GM18502 (cell line): ENCODE data around the gene ZFAND3.
"Not testable (repeated sequence)": the region's sequence is repeated elsewhere in the genome, so short reads cannot be mapped to it uniquely, and the experiment has no call there.

ENCODE experiments used
- ATAC-seq: cut with Tn5 transposase; IDR thresholded peaks from one replicate; pipeline ENCODE4 v1.9.1; 2021; ENCODE audit warnings: mild to moderate bottlenecking; ENCODE audit not compliant: unreplicated experiment, poor library complexity

Gene ZFAND3

GRCh38 chr6:38032797-38033196 is 213.3 kb downstream of the ZFAND3 start:
- no peak for ATAC-seq

- no peak for ATAC-seq
Observed at GRCh38 chr6:38033442-38033982, 214.0 kb downstream of the ZFAND3 start.

- ATAC-seq: no peak
Observed at GRCh38 chr6:38034274-38034914, 214.9 kb downstream of the ZFAND3 start.

GRCh38 chr6:38035478-38035877 is 216.0 kb downstream of the ZFAND3 start:
- ATAC-seq: no peak

- no peak for ATAC-seq
Observed at GRCh38 chr6:38039502-38039901, 220.0 kb downstream of the ZFAND3 start.

- no peak for ATAC-seq
Observed at GRCh38 chr6:38040254-38040653, 220.7 kb downstream of the ZFAND3 start.

GRCh38 chr6:38043259-38043753 is 223.8 kb downstream of the ZFAND3 start:
- no peak for ATAC-seq

GRCh38 chr6:38045701-38046305 is 226.3 kb downstream of the ZFAND3 start:
- ATAC-seq: no peak

GRCh38 chr6:38047562-38047961 is 228.0 kb downstream of the ZFAND3 start:
- ATAC-seq: no peak

- ATAC-seq: not testable (repeated sequence)
Observed at GRCh38 chr6:38049861-38050397, 230.4 kb downstream of the ZFAND3 start.

GRCh38 chr6:38051819-38052434 is 232.4 kb downstream of the ZFAND3 start:
- ATAC-seq: no peak

- ATAC-seq: no peak
Observed at GRCh38 chr6:38054527-38055202, 235.1 kb downstream of the ZFAND3 start.

- ATAC-seq: no peak
Observed at GRCh38 chr6:38055203-38055589, 235.7 kb downstream of the ZFAND3 start.

GRCh38 chr6:38056361-38056760 is 236.8 kb downstream of the ZFAND3 start:
- ATAC-seq: no peak

- ATAC-seq: no peak
Observed at GRCh38 chr6:38057994-38058393, 238.5 kb downstream of the ZFAND3 start.

- ATAC-seq: no peak
Observed at GRCh38 chr6:38062066-38062465, 242.5 kb downstream of the ZFAND3 start.

- no peak for ATAC-seq
Observed at GRCh38 chr6:38063973-38064372, 244.4 kb downstream of the ZFAND3 start.

- no peak for ATAC-seq
Observed at GRCh38 chr6:38064431-38064830, 244.9 kb downstream of the ZFAND3 start.

GRCh38 chr6:38065734-38066305 is 246.3 kb downstream of the ZFAND3 start:
- no peak for ATAC-seq

- ATAC-seq: no peak
Observed at GRCh38 chr6:38067263-38067980, 247.9 kb downstream of the ZFAND3 start.
